HG03045 (cell line): Measurements from ENCODE around the gene PRPF8.
A peak's percentile ranks its signal among the peaks of the same experiment; 100 is the strongest.

Experiments used
- ATAC-seq: cut with Tn5 transposase; IDR thresholded peaks from one replicate; pipeline ENCODE4 v1.9.1; 2021; ENCODE audit warnings: mild to moderate bottlenecking, moderate library complexity; ENCODE audit not compliant: unreplicated experiment

The PRPF8 gene

DNA sequence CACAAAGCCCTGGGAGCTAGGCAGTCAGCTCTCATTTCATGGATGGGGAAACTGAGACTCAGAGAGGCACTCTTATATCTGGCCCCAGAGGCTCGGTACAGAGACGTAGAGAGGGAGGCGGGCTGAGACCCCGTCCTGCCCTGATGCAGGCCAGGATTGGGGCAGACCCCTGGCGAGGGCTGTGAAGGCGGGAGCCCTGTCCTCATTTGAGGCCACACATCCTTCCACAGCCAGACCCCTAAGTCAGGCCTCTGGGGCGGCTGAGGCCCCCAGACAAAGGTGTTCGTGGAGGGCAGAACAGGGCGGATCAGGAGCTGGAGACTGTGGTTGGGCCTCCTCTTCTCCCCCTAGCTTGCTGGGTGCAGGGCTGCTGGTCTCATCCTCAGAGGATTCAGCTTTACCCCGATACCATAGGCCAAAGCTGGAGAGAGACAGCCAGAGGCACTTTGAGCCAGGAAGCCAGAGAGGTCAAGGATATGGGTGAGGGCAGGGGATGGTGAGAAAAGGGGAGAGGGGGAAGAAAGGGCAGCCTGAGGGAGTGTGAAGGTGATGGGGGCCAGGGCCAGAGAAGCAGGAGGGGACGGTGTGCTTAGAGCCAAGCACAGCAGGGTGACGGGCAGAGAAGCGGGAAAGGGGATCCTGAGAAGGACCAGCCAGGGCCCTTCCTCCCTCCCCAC is 38.3 kb downstream of the PRPF8 start:
- ATAC-seq: no peak

GRCh38 chr17:1645207-1646171 is 39.2 kb downstream of the PRPF8 start, which contains the start of gene SCARF1:
Gene SCARF1 (minus strand): TSS chr17:1645732. CDS start chr17:1645697, 35 bp downstream.
- no peak for ATAC-seq

GRCh38 chr17:1644493-1645206 is 40.0 kb downstream of the PRPF8 start:
- ATAC-seq: no peak

DNA sequence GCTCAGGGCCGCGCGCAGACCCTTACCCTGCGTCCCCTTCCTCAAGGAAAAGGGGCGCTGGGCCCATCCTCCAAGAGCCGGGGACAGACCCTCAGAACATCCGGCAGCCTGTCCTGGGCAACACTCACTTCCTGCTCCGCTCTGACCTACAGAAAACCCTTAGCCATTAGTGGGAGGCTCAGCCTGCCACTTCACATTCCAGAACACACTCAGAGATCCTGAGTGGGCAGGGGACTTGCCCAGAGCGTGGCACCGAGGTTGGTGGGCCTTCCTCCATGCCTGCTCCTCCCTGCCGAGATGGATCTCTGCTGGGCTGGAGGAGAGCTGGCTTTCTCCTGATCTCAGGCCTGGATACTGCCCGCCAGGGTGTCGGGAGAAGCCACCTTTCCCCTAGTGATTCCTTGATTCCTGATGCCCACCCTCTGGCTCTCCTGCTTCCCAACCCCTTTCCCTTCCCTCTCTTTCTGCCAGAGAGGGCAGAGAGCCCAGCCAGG is 40.6 kb downstream of the PRPF8 start:
- no peak for ATAC-seq

DNA sequence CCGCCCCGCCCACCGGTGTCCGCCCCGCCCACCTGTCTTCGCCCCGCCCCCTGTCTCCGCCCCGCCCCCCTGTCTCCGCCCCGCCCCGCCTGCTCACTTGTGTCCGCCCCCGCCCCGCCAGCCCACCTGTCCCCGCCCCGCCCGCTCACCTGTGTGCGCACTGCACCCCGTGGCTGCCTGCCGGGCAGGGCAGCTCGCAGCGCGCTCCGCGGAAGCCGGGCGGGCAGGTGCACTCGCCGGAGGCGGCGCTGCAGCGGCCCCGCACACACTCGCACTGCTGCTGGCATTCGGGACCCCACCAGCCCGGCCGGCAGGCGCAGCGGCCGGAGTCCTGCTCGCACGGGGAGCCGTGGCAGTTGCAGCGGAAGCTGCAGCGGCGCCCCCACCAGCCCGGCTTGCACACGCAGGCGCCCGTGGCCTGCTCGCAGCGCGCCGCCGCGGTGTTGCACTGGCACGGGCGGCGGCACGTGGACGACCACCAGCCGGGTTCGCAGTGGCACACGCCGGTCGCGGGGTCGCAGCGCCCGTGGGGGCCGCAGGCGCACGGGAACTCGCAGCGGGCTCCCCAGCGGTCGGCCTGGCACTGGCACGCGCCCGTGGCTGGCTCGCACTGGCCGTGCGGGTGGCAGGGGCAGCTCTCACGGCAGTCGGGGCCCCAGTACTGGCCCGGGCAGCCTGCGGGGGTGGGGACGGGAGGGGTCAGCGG is 41.2 kb downstream of the PRPF8 start:
- ATAC-seq: no peak

DNA sequence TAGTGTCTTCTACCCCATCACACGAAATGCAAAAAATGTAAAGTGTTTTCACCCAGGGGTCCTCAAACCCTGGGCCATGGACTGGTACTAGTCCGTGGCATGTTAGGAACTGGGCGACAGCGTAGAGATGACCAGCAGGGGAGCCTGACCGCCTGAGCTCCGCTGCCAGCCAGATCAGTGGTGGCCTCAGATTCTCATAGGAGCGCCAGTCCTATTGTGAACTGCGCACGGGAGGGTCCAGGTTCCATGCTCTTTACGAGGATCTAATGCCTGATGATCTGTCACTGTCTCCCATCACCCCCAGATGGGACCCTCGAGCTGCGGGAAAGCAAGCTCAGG is 43.6 kb downstream of the PRPF8 start:
- no peak for ATAC-seq

- no peak for ATAC-seq
Observed at GRCh38 chr17:1640329-1641064, 44.2 kb downstream of the PRPF8 start.

DNA sequence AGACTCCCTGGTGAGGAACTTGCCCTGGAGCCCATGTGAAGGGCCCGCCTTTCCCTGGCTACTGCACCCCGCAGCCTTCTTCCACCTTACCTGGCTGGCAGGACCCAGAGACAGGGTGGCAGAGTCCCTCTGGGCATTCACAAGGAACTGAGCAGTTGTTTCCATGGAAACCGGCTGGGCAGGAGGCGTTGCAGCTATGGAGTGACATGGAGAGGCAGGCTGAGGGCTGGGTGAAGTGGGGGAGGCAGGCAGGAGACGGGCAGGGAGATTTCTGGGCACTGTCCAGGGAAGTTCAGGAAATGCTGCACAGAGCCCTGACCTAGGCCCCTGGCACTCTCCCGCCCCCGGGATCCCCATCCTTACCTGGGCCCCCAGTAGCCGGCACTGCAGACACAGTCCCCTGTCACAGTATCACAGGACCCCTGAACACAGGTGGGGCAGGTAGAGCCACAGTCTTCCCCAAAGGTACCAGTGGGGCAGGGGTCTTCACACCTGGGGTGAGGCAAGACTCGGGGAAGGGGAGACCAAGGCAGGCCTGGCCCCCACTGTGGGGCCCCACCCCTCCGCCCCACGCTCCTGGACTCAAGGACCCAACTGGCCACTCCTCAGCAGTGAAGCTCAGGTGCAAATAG is 45.0 kb downstream of the PRPF8 start:
- no peak for ATAC-seq

- no peak for ATAC-seq
Observed at GRCh38 chr17:1638624-1639300, 45.9 kb downstream of the PRPF8 start.

DNA sequence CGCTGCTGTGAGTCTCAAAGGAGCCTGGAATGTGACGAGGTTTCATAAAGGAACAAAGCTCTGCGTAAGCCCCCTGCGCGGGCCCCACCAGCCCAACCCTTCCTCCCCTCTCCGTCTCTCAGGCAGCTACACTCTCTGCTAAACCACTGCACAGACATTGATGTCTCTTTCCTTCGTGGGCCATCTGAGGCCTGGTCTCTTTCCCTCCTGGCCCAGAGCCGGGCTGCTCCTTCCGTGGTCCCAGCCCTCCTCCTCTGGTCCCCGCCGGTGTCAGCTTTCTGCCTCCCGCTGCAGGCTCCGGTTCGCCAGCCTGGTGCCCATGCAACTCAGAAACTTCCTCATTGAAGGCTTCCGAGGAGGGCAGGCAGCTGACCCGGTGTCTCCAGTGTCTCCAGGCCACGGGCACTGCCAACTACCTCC is 46.5 kb downstream of the PRPF8 start:
- ATAC-seq: no peak

- ATAC-seq: no peak
Observed at GRCh38 chr17:1636732-1637285, 47.9 kb downstream of the PRPF8 start.

DNA sequence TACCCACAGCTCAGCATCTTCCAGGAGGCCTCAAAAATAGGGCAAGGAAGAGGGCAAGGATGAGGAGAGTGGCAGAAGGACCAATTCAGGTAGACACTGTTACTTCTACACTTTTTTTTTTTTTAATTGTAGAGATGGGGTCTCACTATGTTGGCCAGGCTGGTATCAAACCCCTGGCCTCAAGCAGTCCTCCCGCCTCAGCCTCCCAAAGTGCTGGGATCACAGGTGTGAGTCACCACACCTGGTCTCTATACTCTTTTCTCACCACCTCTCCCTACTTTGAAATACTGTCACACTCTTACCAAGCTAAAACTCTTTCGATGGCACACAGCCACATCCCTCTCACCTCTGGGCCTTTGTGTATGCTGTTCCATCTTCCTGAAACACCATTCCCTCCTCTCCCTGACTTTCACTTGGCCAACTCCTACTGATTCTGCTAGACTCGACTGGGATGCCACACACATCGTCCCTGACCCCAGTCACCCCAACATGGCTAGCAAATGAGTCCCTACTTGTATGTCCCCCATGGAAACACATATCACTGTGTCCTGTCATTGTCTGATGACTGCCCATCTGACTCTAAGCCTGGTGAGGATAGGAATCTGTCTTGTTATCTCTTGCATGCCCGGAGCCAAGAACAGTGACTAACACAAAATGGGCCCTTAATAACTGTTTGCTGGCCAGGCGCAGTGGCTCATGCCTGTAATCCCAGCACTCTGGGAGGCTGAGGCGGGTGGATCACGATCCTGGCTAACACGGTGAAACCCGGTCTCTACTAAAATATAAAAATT is 48.8 kb downstream of the PRPF8 start:
- no peak for ATAC-seq

DNA sequence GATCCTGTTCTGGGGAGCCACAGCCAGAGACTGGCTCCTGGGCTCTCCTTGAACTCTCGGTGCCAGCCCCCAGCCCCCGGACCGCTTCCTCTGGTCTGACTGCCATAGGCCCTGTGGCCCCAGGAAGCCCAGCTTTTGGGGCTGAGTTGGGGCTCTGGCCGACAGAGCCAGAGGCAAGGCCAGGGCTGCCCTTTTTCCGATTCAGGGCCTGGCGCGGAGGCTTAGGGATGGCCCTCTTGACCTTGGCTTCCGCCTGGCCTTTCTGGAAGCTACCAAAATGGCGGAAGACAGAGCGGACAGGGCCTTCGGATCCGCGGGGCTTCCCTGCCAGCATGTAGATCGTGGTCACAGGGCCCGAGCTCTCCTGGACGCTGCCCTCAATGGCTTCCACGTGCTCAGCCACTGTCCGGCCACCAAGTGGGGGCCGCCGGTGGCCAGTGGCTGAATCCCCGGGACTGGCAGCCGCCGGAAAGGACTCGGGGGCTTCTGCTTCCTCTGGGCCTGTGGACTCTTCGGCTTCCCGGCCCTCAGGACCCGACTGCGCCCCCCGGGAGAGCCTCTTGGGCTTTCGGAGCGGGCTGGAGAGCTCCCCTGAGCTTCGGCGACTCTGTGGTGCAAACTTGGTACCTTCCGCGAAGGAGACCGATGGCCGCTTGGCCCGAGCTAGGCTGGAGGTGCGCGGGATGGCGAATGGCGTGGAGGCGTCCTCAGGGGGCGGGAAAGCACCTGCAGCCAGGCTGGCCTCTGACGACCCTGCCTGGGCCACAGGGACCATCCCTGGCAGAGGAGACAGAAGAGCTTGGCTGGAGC is 49.6 kb downstream of the PRPF8 start:
- ATAC-seq: no peak

DNA sequence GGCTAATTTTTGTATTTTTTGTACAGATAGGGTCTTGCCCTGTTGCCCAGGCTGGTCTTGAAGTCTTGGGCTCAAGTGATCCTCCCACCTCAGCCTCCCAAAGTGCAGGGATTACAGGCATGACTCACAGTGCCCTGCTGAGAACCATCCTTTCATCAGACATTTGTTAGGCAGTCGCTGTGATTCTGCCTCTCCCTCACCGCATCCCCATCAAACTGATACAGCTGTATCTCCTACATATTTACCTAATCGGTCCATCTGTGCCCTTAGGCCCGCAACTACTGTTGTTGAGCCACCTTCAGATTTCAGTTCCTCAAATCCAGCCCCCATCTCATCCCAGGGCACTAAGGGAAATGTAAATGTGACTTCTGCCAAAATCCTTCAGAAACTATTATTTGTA is 54.0 kb downstream of the PRPF8 start:
- no peak for ATAC-seq

GRCh38 chr17:1629504-1630310 is 55.0 kb downstream of the PRPF8 start:
- ATAC-seq: no peak

- peak; percentile 55 for ATAC-seq
Observed at GRCh38 chr17:1628856-1629503, 55.7 kb downstream of the PRPF8 start.
